ENCODE results near the gene LYZL4.

DNA sequence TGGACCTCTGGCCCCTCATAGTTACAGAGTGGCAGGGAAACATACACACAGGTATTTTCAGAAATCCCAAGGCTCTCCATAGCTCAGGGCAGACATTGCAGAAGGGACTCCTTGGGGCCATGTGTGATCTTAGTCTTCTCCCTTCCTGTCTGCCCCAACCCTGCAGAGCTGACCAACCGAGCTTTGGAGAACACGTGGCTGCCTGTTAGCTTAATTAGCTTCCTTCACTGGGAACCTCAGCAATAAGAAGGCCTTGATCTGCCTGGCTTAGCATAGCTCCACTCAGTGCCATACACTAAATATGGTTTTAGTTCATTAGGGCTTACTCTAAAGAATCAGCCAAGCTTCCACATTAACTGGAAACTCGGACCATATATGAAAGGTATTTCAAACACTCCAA lies 12.3 kb downstream of the LYZL4 start:
- TF ChIP-seq, protein P1, sequence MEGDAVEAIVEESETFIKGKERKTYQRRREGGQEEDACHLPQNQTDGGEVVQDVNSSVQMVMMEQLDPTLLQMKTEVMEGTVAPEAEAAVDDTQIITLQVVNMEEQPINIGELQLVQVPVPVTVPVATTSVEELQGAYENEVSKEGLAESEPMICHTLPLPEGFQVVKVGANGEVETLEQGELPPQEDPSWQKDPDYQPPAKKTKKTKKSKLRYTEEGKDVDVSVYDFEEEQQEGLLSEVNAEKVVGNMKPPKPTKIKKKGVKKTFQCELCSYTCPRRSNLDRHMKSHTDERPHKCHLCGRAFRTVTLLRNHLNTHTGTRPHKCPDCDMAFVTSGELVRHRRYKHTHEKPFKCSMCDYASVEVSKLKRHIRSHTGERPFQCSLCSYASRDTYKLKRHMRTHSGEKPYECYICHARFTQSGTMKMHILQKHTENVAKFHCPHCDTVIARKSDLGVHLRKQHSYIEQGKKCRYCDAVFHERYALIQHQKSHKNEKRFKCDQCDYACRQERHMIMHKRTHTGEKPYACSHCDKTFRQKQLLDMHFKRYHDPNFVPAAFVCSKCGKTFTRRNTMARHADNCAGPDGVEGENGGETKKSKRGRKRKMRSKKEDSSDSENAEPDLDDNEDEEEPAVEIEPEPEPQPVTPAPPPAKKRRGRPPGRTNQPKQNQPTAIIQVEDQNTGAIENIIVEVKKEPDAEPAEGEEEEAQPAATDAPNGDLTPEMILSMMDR (IDR thresholded peaks at IDR 0.05), result no peak
- no peak for TF ChIP-seq POLR2A (IDR thresholded peaks at IDR 0.05)

Measured in ovary (tissue), 3 donors.